Ectodermal cell (in vitro differentiated cells): ENCODE results near the gene NTN1.

Experiments used
- H3K27ac ChIP-seq: 2 replicates; pipeline ENCODE4 v1.7.0; 2013; ENCODE audit warnings: mild to moderate bottlenecking, low read depth, low read length; ENCODE audit not compliant: insufficient read depth, poor library complexity, severe bottlenecking
- H3K27me3 ChIP-seq: 2 replicates; pipeline ENCODE4 v1.7.0; 2013; ENCODE audit warnings: mild to moderate bottlenecking, low read length; ENCODE audit not compliant: insufficient read depth, control insufficient read depth, poor library complexity, severe bottlenecking
- H3K36me3 ChIP-seq: one replicate; pipeline ENCODE4 v1.7.0; 2013; ENCODE audit warnings: low read length; ENCODE audit not compliant: control insufficient read depth, insufficient read depth
- H3K4me1 ChIP-seq: one replicate; pipeline ENCODE4 v1.7.0; 2013; ENCODE audit warnings: low read length; ENCODE audit not compliant: control insufficient read depth, insufficient read depth
- H3K4me3 ChIP-seq: 2 replicates; pipeline ENCODE4 v1.7.0; 2013; ENCODE audit warnings: low read depth, low read length, control low read depth; ENCODE audit not compliant: insufficient read depth
- H3K9me3 ChIP-seq: 2 replicates; pipeline ENCODE4 v1.7.0; 2013; ENCODE audit warnings: mild to moderate bottlenecking, low read length, moderate library complexity; ENCODE audit not compliant: control insufficient read depth
- WGBS, 2 experiments: methylation state at CpG; one replicate each; pipeline ENCODE4 v1.1.7; 2013; ENCODE audit warnings: missing lambda C conversion rate in 2 of 2; 5-methylcytosine and 5-hydroxymethylcytosine counted together

Gene NTN1

DNA sequence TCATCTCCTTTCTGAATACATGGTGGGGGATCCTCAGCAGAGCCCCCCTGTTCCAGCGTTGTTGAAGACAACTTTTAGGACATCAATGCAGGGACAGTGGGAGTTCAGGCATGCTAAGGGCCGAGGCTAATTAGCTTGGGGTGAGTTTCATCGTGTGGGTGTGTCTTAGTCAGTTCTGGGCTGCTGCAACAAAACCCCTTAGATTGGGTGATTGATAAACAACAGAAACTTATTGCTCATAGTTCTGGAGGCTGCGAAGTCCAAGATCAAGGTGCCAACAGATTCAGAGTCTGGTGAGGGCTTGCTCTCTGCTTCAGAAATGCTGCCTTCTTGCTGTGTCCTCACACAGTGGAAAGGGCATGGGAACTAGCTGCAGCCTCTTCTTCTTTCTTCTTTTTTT is 214.0 kb downstream of the NTN1 start:
- Histone ChIP-seq H3K27ac (no peak overlapping the region), H3K27me3 (peaks cover 25% of the 10 kb centered on the region), H3K4me3 (no peak overlapping the region), H3K9me3 (no peaks in the 10 kb centered on the region), H3K4me1 (peaks cover 12% of the 10 kb centered on the region), H3K36me3 (no peaks in the 10 kb centered on the region)
- 89 to 91% methylated on average over 4 of the region's 4 CpGs for WGBS, 2 experiments

DNA sequence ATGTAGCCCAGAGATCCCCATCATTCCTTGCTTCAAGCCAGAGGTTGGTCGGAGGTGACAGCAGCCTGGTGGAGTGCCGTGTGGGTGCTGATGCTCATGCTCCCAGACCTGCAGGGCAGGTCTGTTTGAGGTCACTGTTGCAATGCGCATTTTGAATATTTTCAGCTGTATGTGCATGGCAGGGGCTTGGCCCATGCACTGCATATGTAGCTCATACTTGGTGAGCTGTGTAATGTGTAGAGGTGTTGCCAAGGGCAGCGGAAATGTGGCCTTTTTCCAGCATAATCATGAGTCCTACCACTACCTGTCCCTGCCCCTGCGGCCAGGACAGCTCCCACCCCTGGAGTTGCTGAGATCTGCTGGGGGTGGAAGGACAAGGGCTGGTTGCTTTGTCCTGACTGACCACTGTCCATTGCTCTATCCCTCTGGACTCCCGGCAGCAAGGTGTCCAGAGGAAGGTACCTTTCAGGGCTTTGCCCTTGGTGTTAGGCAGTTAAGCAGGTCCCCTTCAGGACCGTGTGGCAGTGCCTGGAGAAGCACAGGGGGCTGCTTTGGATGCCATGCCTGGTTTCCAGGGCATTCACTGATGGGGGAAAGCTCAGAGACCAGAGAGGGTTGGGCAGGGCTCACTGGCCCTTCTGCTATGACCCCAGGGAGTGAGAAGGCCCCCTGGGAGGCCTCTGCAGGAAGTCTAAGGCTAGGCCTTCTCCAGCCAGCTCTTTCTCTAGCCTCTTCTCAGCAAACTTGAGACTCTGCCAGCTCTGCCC is 215.2 kb downstream of the NTN1 start:
- Histone ChIP-seq H3K27ac (no peak overlapping the region), H3K27me3 (peaks cover 33% of the 10 kb centered on the region), H3K9me3 (no peaks in the 10 kb centered on the region), H3K4me3 (no peak overlapping the region), H3K36me3 (no peaks in the 10 kb centered on the region), H3K4me1 (peaks cover 20% of the 10 kb centered on the region)
- WGBS, 2 experiments, result 89 to 94% methylated on average over 7 of the region's 7 CpGs

DNA sequence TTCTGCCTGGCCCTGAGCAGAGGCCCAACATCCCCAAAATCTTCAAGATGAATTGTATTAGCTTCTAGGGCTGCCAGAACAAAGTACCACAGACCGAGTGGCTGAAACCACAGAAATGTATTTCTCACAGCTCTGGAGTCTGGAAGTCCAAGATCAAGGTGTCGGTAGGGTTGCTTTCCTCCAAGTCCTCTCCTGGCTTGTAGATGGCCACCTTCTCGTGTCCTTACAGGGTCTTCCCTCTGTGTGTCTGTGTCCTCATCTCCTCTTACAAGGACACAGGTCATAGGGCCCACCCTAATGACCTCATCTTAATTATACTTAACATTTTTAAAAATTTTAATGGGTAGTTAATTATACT is 215.7 kb downstream of the NTN1 start:
- peaks cover 37% of the 10 kb centered on the region for H3K27me3 ChIP-seq
- 93% methylated on average over 3 of the region's 3 CpGs for WGBS, 2 experiments
- H3K27ac ChIP-seq, result no peak overlapping the region
- H3K4me1 ChIP-seq, result peaks cover 25% of the 10 kb centered on the region
- no peaks in the 10 kb centered on the region for H3K36me3 ChIP-seq
- no peak overlapping the region for H3K4me3 ChIP-seq
- H3K9me3 ChIP-seq, result no peaks in the 10 kb centered on the region

DNA sequence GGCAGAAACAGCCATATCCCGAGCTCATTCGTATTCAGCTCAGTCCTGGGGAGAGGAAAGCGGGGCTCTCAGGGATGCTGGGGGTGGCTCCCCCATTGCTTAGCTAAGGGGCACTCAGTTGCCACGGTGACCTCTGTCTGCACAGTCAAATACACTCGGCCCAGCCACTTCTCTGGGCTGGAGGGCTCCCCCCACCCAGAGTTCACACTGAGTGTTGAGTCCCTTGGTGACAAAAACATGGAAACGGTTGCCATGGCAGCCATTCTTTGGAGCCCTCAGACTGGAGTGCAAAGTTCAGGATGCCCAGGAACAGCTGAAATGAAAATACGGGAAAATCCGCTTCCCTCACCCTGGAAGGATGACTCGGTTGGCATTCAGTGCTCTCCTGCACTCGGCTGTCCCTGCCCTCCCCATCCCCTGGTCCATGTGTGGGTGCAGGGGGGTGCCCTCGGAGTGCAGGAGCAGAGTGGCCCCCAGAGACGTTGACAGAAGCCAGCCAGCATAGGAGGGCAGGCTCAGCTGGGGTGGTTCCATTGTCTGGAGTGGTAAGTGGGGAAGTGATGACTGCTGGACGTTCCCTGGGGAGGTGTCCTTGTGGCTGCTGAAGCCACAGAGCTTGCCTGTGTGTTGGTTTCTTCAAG is 216.5 kb downstream of the NTN1 start:
- H3K9me3 ChIP-seq, result no peaks in the 10 kb centered on the region
- 88 to 92% methylated on average over 13 of the region's 13 CpGs for WGBS, 2 experiments
- H3K27ac ChIP-seq, result no peak overlapping the region
- H3K4me1 ChIP-seq, result peaks cover 29% of the 10 kb centered on the region
- no peak overlapping the region for H3K4me3 ChIP-seq
- peaks cover 39% of the 10 kb centered on the region for H3K27me3 ChIP-seq
- H3K36me3 ChIP-seq, result no peaks in the 10 kb centered on the region

DNA sequence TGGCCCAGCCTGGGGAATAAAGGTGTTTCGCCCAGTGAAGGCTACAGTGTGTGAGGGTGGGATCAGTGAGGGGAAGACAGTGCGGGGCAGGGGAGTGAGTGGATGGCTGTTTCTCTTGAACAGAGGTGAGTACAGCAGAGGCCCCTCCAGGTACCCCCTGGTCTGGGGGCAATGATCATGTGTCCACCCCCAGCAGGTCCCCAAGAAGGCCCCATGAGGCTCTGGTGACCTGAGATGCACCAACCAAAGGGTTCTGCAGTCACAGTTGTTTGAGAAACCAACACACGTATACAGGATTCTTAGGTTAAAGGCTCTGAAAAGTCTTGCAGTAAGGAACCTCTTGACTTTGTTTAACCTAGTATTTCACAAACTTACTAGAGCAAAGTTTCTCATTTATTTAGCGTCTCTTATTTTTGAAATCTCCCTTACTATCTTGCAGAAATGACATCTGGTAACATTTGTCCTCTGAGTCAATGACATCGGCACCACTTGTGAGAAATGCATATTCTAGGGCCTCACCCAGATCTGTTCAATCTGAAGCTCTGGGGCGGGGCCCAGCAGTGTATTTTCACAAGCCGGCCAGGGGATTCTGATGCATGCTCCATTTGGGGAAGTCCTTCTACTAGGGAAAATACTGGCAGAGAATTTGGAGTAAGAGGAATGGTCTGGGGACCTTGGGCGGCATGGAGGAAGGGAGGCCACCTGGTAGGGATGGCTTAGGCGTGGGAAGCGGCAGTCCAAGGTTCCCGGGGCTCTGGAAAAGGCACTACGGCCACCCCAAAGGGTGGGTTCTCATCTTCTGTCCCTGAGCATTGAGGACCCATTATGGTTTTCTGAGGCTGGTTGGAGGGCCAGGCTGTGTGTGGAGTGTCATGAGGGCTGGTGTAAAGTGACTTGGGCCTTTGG is 217.3 kb downstream of the NTN1 start:
- no peaks in the 10 kb centered on the region for H3K9me3 ChIP-seq
- peaks cover 39% of the 10 kb centered on the region for H3K27me3 ChIP-seq
- 89 to 90% methylated on average over 12 of the region's 12 CpGs for WGBS, 2 experiments
- H3K4me1 ChIP-seq, result peaks cover 33% of the 10 kb centered on the region
- no peak overlapping the region for H3K4me3 ChIP-seq
- H3K27ac ChIP-seq, result no peak overlapping the region
- no peaks in the 10 kb centered on the region for H3K36me3 ChIP-seq

DNA sequence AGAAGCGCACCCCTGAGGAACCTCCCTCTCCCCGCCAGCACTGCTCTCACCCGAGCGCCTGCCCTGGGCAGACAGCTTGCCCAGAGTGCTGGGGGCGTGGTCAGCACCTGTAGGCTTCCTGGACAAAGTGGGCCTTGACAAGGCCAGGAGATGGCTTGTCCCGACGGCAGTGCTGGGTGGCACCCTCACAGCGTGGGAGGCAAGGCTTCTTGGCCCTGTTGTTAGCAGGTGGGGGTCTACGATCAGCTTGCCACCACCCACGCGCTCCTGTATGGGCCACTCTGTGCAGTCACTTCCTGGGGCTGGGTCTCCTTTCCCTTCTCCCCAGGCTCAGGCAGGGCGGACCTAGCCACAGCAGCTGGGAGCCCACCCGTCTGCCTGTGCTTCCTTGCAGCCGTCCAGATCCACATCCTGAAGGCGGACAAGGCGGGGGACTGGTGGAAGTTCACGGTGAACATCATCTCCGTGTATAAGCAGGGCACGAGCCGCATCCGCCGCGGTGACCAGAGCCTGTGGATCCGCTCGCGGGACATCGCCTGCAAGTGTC is 218.0 kb downstream of the NTN1 start:
- H3K4me3 ChIP-seq, result peak overlapping the region; percentile 16
- peaks cover 33% of the 10 kb centered on the region for H3K4me1 ChIP-seq
- peaks cover 39% of the 10 kb centered on the region for H3K27me3 ChIP-seq
- no peaks in the 10 kb centered on the region for H3K9me3 ChIP-seq
- H3K36me3 ChIP-seq, result no peaks in the 10 kb centered on the region
- 46 to 48% methylated on average over 27 of the region's 27 CpGs for WGBS, 2 experiments
- no peak overlapping the region for H3K27ac ChIP-seq

DNA sequence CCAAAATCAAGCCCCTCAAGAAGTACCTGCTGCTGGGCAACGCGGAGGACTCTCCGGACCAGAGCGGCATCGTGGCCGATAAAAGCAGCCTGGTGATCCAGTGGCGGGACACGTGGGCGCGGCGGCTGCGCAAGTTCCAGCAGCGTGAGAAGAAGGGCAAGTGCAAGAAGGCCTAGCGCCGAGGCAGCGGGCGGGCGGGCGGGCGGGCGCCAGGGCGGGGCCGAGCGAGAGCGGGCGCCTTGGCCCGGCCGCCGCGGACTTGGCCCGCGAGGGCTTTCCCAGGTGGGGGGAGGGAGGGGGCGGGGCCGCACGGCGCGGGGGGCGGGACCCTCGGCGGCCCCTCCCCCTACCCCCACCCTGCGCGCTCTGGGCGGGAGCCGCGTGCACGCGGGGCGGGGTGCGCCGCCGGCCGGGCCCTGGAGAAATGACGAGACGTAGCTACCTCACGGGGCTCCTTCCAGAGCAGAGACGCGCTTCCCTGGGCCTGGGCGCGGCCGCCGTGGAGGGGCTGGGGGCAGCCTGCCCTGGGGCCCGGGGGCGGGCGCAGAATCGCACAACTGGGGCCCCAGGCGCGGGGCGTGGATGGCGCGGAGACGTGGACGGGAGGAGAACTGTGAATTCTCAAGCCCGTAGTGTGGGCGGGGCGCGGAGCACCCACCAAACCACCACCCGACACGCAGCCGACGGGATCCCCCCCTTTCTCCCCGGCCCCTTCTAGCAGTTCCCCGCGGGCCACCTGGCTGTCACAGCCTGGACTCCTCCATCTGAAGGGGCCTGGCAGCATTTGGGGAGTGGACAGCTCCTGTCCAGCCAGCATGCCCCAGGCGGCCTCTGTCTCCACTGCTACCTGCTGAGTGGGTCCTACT is 218.7 kb downstream of the NTN1 start:
- no peak overlapping the region for H3K27ac ChIP-seq
- WGBS, 2 experiments, result 3% methylated on average over 83 to 84 of the region's 84 CpGs
- peak overlapping the region; percentile 27 for H3K4me3 ChIP-seq

DNA sequence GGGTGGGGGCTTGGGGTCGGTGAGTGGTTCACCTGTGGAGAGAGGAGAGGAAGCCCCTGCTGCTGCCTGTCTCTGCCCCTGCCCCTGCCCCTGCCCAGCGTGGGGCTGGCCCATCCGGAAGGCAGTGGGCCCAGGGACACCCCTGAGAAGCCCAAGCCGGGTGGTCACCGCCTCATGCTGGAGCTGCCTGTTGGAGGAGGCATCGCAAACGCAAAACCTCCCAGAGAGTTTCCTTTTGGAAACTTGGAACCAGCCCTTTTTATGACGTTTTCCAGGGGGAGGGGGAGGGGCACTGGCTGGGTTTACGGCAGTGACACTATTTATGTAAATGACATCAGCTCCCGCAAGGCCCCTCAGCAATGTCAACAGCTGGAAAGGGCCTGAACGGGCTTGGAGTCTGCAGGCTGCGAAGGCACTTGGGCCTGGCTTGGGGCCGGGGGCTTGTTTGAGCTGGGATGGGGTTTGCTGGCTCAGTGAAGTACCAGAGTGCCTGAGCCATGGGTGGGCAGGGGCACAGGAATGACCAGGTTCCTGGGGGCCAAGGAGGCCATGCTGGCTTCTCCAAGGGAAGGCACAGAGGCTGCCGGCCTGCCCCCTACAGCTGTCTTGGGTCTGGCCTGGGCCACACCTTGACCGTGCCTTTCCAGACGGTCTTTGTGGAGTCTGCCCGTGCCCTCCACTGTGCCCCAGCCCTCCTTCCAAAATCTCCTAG is 219.5 kb downstream of the NTN1 start:
- Histone ChIP-seq H3K27ac (no peak overlapping the region), H3K36me3 (no peaks in the 10 kb centered on the region), H3K27me3 (peaks cover 39% of the 10 kb centered on the region), H3K4me1 (peaks cover 37% of the 10 kb centered on the region), H3K9me3 (no peaks in the 10 kb centered on the region), H3K4me3 (no peak overlapping the region)
- 33 to 36% methylated on average over 17 of the region's 17 CpGs for WGBS, 2 experiments

More for the DNA sequence above, 218.7 kb downstream of the NTN1 start:
- H3K27me3 ChIP-seq, result peaks cover 39% of the 10 kb centered on the region
- no peaks in the 10 kb centered on the region for H3K9me3 ChIP-seq
- H3K36me3 ChIP-seq, result no peaks in the 10 kb centered on the region
- peaks cover 37% of the 10 kb centered on the region for H3K4me1 ChIP-seq

DNA sequence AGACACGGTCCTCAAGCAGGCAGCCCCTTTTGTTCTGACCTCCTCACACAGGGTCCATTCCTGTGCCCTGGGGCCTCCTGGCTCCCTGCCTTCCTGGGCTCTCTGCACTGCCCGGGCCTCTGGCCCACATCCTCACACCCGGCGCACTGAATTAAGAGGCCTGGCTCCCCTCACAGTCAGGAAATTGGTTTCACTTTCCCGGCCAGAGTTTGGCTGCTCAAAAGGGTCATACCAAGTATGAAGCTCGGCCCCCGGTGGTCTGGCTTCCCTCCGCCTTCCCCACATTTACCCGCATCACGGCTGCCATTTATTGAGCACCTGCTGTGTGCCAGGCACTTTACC is 220.0 kb downstream of the NTN1 start:
- no peak overlapping the region for H3K27ac ChIP-seq
- H3K27me3 ChIP-seq, result peaks cover 39% of the 10 kb centered on the region
- H3K4me3 ChIP-seq, result no peak overlapping the region
- H3K9me3 ChIP-seq, result no peaks in the 10 kb centered on the region
- H3K36me3 ChIP-seq, result no peaks in the 10 kb centered on the region
- WGBS, 2 experiments, result 82 to 83% methylated on average over 10 of the region's 10 CpGs
- peaks cover 37% of the 10 kb centered on the region for H3K4me1 ChIP-seq
